OCI-LY7 (cell line): ENCODE results near the gene TBATA. TPM values are rescaled to one million over a fixed set of nuclear protein-coding genes. Genes with fewer than 3 reads are reported as not detected.

ENCODE experiments used
- BruUV-seq: library from RNA; stranded (reverse); fragments of 400-500 nt; replicated peaks from 2 replicates; lab custom pipeline; 2021; lab: Mats Ljungman, UMichigan
- CTCF ChIA-PET: fragments of 300-600 bp; sonication (Branson Sonifier 250); formaldehyde crosslinking; loops from one replicate; lab custom pipeline; 2022; ENCODE audit warnings: antibody characterized with exemption; ENCODE audit not compliant: unreplicated experiment; lab: Charles Lee
- POLR2A ChIA-PET: fragments of 300-600 bp; sonication (Branson Sonifier 250); formaldehyde crosslinking; loops from one replicate; lab custom pipeline; 2022; ENCODE audit warnings: antibody characterized with exemption; lab: Charles Lee
- DNase-seq: peaks from one replicate; pipeline ENCODE4 v3.0.0-alpha.2; 2015; ENCODE audit warnings: low spot score
- H2AFZ ChIP-seq: fragments of 200-600 bp; sonication (generic), shearing (Covaris generic); 2 replicates; pipeline ENCODE4 v1.6.1; 2014; ENCODE audit warnings: mild to moderate bottlenecking, antibody characterized with exemption, low read length, moderate library complexity
- H3K27ac ChIP-seq: fragments of 200-600 bp; sonication (generic); 2 replicates; pipeline ENCODE4 v1.5.1; 2014; ENCODE audit warnings: mixed run types, low read depth, mild to moderate bottlenecking, moderate library complexity, low read length, inconsistent platforms; ENCODE audit not compliant: poor library complexity, severe bottlenecking
- H3K36me3 ChIP-seq: fragments of 200-600 bp; sonication (generic); 2 replicates; pipeline ENCODE4 v1.6.1; 2014; ENCODE audit warnings: mild to moderate bottlenecking, antibody characterized with exemption, low read length, moderate library complexity, mixed read lengths; ENCODE audit not compliant: insufficient read depth
- H3K4me1 ChIP-seq: fragments of 200-600 bp; sonication (generic); 2 replicates; pipeline ENCODE4 v1.5.1; 2014; ENCODE audit warnings: mild to moderate bottlenecking, low read length; ENCODE audit not compliant: insufficient read depth, poor library complexity, severe bottlenecking
- H3K4me2 ChIP-seq: fragments of 200-600 bp; sonication (generic); 2 replicates; pipeline ENCODE4 v1.6.1; 2014; ENCODE audit warnings: mild to moderate bottlenecking, low read length
- H3K4me3 ChIP-seq: fragments of 200-600 bp; sonication (generic); 2 replicates; pipeline ENCODE4 v1.5.1; 2014; ENCODE audit warnings: mild to moderate bottlenecking, low read depth, low read length; ENCODE audit not compliant: poor library complexity, severe bottlenecking
- H3K79me2 ChIP-seq: fragments of 200-600 bp; sonication (generic); 2 replicates; pipeline ENCODE4 v1.6.1; 2016; ENCODE audit warnings: low read depth, mild to moderate bottlenecking, low read length, moderate library complexity, mixed read lengths; ENCODE audit not compliant: insufficient read depth
- H3K9me2 ChIP-seq: fragments of 200-600 bp; sonication (generic); 2 replicates; pipeline ENCODE4 v1.6.1; 2016; ENCODE audit warnings: mild to moderate bottlenecking, low read length, mixed read lengths; ENCODE audit not compliant: insufficient read depth
- H3K9me3 ChIP-seq: fragments of 200-600 bp; sonication (generic); 2 replicates; pipeline ENCODE4 v1.6.1; 2014; ENCODE audit warnings: mild to moderate bottlenecking, mixed run types, low read length, mixed read lengths
- H4K20me1 ChIP-seq: fragments of 200-600 bp; sonication (generic); 2 replicates; pipeline ENCODE4 v1.6.1; 2014; ENCODE audit warnings: mild to moderate bottlenecking, antibody characterized with exemption, low read length, moderate library complexity, mixed read lengths; ENCODE audit not compliant: insufficient read depth
- EZH2phosphoT487 ChIP-seq: fragments of 200-600 bp; sonication (generic); IDR thresholded peaks from 2 replicates; pipeline ENCODE4 v1.6.1; 2018; ENCODE audit warnings: low read depth, borderline replicate concordance, mild to moderate bottlenecking, mixed run types, antibody characterized with exemption, low read length, moderate library complexity, mixed read lengths
- intact Hi-C: fragments of 100-400 bp; cut with micrococcal nuclease; formaldehyde crosslinking; loops from one replicate; pipeline ENCODE4 v1.10.0; 2022; ENCODE audit not compliant: unreplicated experiment
- total RNA-seq, 2 experiments: library from RNA; depleted of rRNA in 1 of 2; stranded (reverse); fragments of >200 nt in 1 of 2; shearing (Covaris generic) in 1 of 2; gene quantifications; 2 replicates each; pipeline ENCODE4 v1.2.3, GENCODE V29; 2014 to 2022
- TF ChIP-seq, protein P1 (sequence below): fragments of 200-600 bp; sonication (generic); conservative IDR thresholded peaks from 2 replicates; pipeline ENCODE4 v1.5.1; 2014; ENCODE audit warnings: mild to moderate bottlenecking, antibody characterized with exemption, low read length, moderate library complexity, mixed read lengths

Gene TBATA
- total RNA-seq, 2 experiments from 2014 or later, result not detected

DNA sequence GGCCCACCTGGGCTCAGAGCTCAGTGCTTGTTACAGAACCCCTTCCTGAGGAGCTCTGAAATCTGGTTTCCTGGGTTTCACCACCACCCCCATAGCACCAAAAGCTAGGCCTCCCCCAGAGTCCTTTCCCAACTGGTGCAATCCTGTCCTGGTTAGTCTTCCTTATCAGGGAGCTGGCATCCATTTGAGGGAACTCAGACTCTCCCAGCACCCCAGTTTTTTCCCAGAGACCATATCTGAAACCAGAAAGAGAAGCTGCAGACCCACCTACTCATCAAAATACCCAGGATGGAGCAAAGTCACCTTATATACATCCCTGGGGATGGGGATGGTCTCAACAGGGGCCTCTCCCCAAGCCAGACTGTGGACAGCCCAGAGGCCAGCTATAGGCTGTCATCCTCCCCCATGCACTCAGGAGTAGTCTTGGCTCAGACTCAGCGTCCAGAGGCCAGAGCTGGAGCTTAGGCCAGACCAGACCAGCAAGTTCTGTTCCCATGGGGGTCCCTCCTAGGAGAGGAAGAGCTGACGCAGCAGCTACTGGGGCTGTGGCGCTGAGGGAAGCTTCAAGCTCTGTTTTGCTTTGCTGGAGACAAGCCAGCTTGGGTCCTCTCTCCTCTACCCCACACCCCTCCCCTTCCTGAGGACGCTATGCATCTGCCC is 3.0 kb downstream of the TBATA start:
- no peak overlapping the region for H3K27ac ChIP-seq
- no peaks in the 10 kb centered on the region for H3K9me2 ChIP-seq
- no peak overlapping the region for H2AFZ ChIP-seq
- no peaks in the 10 kb centered on the region for H4K20me1 ChIP-seq
- TF ChIP-seq, protein P1, sequence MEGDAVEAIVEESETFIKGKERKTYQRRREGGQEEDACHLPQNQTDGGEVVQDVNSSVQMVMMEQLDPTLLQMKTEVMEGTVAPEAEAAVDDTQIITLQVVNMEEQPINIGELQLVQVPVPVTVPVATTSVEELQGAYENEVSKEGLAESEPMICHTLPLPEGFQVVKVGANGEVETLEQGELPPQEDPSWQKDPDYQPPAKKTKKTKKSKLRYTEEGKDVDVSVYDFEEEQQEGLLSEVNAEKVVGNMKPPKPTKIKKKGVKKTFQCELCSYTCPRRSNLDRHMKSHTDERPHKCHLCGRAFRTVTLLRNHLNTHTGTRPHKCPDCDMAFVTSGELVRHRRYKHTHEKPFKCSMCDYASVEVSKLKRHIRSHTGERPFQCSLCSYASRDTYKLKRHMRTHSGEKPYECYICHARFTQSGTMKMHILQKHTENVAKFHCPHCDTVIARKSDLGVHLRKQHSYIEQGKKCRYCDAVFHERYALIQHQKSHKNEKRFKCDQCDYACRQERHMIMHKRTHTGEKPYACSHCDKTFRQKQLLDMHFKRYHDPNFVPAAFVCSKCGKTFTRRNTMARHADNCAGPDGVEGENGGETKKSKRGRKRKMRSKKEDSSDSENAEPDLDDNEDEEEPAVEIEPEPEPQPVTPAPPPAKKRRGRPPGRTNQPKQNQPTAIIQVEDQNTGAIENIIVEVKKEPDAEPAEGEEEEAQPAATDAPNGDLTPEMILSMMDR, result no peak
- TF ChIP-seq EZH2phosphoT487, result no peak
- H3K4me2 ChIP-seq, result no peak overlapping the region
- no peak for DNase-seq
- BruUV-seq, result no TSS peak
- CTCF ChIA-PET, result no interaction called here
- POLR2A ChIA-PET, result interaction anchor here (0.6 kb wide), 1 partner anchor 98 kb away, joined by 4 read pairs; no protein-coding TSS in a partner anchor
- H3K79me2 ChIP-seq, result no peaks in the 10 kb centered on the region
- intact Hi-C loops, result no loop called here
- no peaks in the 10 kb centered on the region for H3K9me3 ChIP-seq
- H3K4me1 ChIP-seq, result no peaks in the 10 kb centered on the region
- H3K36me3 ChIP-seq, result no peaks in the 10 kb centered on the region
- no peak overlapping the region for H3K4me3 ChIP-seq

DNA sequence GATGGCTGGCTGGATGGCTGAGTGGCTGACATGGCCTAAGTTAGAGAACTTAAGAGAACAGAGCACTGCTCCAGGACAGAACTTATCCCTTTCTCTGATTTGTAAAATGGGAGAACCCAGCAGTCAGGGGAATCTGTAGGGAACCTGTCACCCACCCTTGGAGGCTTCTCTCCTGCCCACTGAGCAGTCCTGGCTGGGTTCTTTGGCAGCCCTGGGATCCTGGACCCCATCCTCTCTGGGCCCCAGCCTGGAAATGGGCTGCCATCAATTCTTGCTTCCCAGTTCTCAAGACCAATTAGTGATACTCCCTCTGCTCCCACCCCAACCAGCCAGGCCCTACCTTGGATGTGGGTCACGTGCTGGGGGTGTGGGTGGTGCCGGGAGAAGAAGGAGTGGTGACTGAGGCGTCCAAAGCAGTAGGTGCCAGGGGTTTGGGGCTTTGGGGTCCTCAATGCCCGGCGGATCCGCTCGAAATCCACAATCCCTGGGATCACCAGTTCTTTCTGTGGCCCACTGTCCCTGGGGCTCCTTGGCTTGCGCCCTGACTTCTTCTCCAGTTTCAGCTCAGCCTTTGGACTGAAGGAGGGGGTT is 3.6 kb downstream of the TBATA start:
- CTCF ChIA-PET, result no interaction called here

More for the DNA sequence above, 3.6 kb downstream of the TBATA start:
- POLR2A ChIA-PET, result interaction anchor here (0.6 kb wide), 1 partner anchor 99 kb away, joined by 4 read pairs; no protein-coding TSS in a partner anchor
- no peaks in the 10 kb centered on the region for H3K9me2 ChIP-seq
- no TSS peak for BruUV-seq
- no peak for DNase-seq
- no peak overlapping the region for H2AFZ ChIP-seq
- H3K4me1 ChIP-seq, result no peaks in the 10 kb centered on the region
- intact Hi-C loops, result no loop called here
- H3K4me3 ChIP-seq, result no peak overlapping the region
- H3K9me3 ChIP-seq, result no peaks in the 10 kb centered on the region
- no peak overlapping the region for H3K4me2 ChIP-seq
- H3K36me3 ChIP-seq, result no peaks in the 10 kb centered on the region
- no peaks in the 10 kb centered on the region for H3K79me2 ChIP-seq
- TF ChIP-seq EZH2phosphoT487, result no peak
- TF ChIP-seq, protein P1, result no peak
- H3K27ac ChIP-seq, result no peak overlapping the region
- H4K20me1 ChIP-seq, result no peaks in the 10 kb centered on the region
